Measurements from ENCODE around the gene WDR11. TPM values are rescaled to one million over a fixed set of nuclear protein-coding genes. Genes with fewer than 3 reads are reported as not detected.

Gene WDR11
- total RNA-seq, 1 donor from 2014 or later, result 70.9 TPM

- no peak overlapping the region for H2AFZ ChIP-seq (replicated peaks)
- peaks cover 23% of the 10 kb centered on the region for H3K4me1 ChIP-seq
- Mint-ChIP-seq H3K4me1 (peaks cover 14% of the 10 kb centered on the region), H3K36me3 (no peaks in the 10 kb centered on the region), H3K27me3 (ENCODE audit: insufficient read depth, low read depth) (peaks cover 21% of the 10 kb centered on the region), H3K9me3 (peaks cover 20% of the 10 kb centered on the region), H3K4me3 (no peak overlapping the region), H3K27ac (no peak overlapping the region)
- H3K36me3 ChIP-seq, result no peaks in the 10 kb centered on the region
- peaks cover 23% of the 10 kb centered on the region for H3F3A ChIP-seq (ENCODE audit: low read depth)
- H4K20me1 ChIP-seq (ENCODE audit: low read depth), result peaks cover 6% of the 10 kb centered on the region
- no peak overlapping the region for H3K9ac ChIP-seq
- TF ChIP-seq EZH2phosphoT487 (IDR thresholded peaks at IDR 0.05) (no peak), CTCF (IDR thresholded peaks at IDR 0.05) (no peak), EZH2 (IDR thresholded peaks at IDR 0.05) (no peak)
- DNase-seq (ENCODE audit: low spot score), result no peak
- H3K79me2 ChIP-seq (ENCODE audit: low read depth), result no peaks in the 10 kb centered on the region
- no peaks in the 10 kb centered on the region for H3K9me3 ChIP-seq (ENCODE audit: low read depth)
- no peak overlapping the region for H3K4me2 ChIP-seq
- H3K27ac ChIP-seq, result no peak overlapping the region
- H3K4me3 ChIP-seq, result no peak overlapping the region
- H3K27me3 ChIP-seq, result peaks cover 27% of the 10 kb centered on the region
These were observed 102.7 kb downstream of the WDR11 start for GRCh38 chr10:120953897-120954296.
